Skeletal muscle tissue (tissue), 4 donors: ENCODE measurements around the gene AKAP14. TPM values are rescaled to one million over a fixed set of nuclear protein-coding genes. Genes with fewer than 3 reads are reported as not detected.

ENCODE experiments used
- H3K27ac ChIP-seq: one replicate; pipeline ENCODE4 v1.7.0; 2013; ENCODE audit warnings: mild to moderate bottlenecking, low read depth, low read length, inconsistent platforms
- H3K27me3 ChIP-seq, 3 donors: one replicate each; pipeline ENCODE4 v1.7.0; 2013; ENCODE audit warnings: low read length in 3 of 3; ENCODE audit not compliant: control insufficient read depth in 3 of 3, insufficient read depth in 3 of 3
- H3K36me3 ChIP-seq, 3 donors: one replicate each; pipeline ENCODE4 v1.7.0; 2013; ENCODE audit warnings: low read length in 3 of 3; ENCODE audit not compliant: control insufficient read depth in 3 of 3, insufficient read depth in 3 of 3
- H3K4me1 ChIP-seq, 3 donors: one replicate each; pipeline ENCODE4 v1.7.0; 2013; ENCODE audit warnings: low read length in 3 of 3, mild to moderate bottlenecking in 3 of 3; ENCODE audit not compliant: control insufficient read depth in 3 of 3, insufficient read depth in 3 of 3
- H3K4me3 ChIP-seq, 3 donors: one replicate each; pipeline ENCODE4 v1.7.0; 2013; ENCODE audit warnings: low read length in 3 of 3
- H3K9ac ChIP-seq, 3 donors: one replicate each; pipeline ENCODE4 v1.7.0; 2013; ENCODE audit warnings: low read length in 3 of 3, mild to moderate bottlenecking in 3 of 3, moderate library complexity in 2 of 3, low read depth in 1 of 3
- H3K9me3 ChIP-seq, 3 donors: one replicate each; pipeline ENCODE4 v1.7.0; 2013; ENCODE audit warnings: low read length in 3 of 3; ENCODE audit not compliant: control insufficient read depth in 3 of 3
- total RNA-seq: library from RNA; depleted of rRNA; stranded (reverse); fragments of >200 nt; gene quantifications from one replicate; pipeline ENCODE4 v1.2.3, GENCODE V29; 2014
- donor health status: Osteomylitis.

The AKAP14 gene
- total RNA-seq = not detected

DNA sequence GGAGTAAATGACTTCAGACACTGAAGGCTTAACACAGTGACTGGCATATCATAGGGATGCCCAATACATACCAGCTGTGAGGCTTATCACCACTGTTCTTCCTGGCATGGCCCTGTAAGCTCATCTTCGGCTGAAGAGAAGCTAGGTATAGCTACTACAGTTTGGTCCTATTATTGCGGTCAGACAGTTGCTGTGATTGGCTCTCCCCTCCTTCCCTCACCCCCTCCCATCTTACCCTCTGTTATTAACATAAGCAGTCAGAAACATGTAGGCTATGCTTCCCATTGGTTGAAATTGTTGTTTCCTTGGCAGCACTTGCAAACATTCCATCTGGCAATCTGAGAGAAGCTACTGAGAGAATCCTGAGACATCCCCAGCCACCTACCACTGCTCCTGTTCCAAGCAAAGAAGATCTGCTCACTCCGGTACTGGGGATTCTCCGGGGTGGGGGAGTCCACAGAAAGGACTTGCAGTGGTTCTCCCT lies at the start of gene AKAP14:
Gene AKAP14, plus strand, starts transcription at position 51 of the 484 bp plus-strand sequence. CDS start 7,331 bp downstream, outside the sequence.
- Histone ChIP-seq H3K4me1 (no peaks in the 10 kb centered on the region), H3K27me3 (peaks cover 0 to 2% (median 0%) of the 10 kb centered on the region in 3 donors), H3K4me3 (no peak within 1 kb of the TSS), H3K27ac (no peak within 1 kb of the TSS), H3K36me3 (no peaks in the 10 kb centered on the region), H3K9ac (no peak within 1 kb of the TSS), H3K9me3 (no peaks in the 10 kb centered on the region)

DNA sequence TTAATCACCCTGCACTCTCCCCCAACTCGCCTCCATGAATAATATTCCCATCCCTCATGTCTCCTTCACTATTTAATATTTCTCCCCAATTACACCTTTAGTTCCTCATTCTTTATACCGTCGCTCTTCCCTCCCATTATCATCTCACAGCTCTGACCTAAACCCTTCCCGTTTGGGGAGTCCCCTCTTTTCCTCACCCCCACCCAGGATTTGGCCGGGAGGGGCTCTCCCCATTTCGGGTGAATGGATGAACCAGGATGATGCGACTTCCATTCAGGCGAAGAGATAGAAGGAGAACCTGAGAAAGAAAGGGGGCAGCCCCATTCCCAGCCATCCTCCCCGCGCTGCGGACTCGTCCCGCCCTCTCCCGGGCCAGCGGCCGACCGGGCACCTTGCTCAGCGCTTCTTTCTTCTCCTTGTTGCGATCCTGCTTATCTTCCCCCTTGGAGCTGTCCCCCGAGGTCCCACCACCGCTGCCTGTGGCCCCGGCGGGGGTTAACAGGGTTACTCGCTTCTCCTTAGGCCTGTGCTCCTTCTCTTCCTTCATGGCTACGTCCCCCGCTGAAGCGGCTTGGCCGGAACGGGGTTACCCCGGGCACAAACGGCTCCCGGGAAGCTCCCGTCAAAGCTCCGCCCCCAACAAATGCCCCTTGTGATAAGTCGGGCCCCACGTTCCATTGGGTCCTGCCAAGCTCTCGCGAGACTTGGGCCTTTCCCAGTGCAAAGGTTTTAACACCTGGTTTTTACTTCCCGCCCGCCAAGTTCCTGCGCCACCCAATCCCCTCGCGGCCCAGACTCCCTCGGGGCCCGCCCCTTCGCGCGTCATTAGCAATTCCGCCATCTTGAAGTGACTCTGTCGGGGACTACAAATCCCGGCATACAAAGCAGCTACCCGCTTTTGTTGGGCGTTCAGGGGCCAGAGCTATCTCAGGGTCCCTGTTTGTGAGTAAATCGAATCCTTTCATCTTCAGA lies 43.0 kb upstream of the AKAP14 start, which contains the start of gene UPF3B:
Gene UPF3B, minus strand, starts transcription at position 582 of the 972 bp plus-strand sequence. Its CDS starts 35 bp downstream, at position 547.
- H3K27me3 ChIP-seq = no peaks in the 10 kb centered on the region
- no peaks in the 10 kb centered on the region for H3K4me1 ChIP-seq
- peak within 1 kb of the TSS; percentile 81 to 85 (median 82) for H3K4me3 ChIP-seq
- no peaks in the 10 kb centered on the region for H3K36me3 ChIP-seq
- no peaks in the 10 kb centered on the region for H3K9me3 ChIP-seq
- H3K9ac ChIP-seq = peak within 1 kb of the TSS; percentile 80 to 87 (median 87)
- H3K27ac ChIP-seq = peak within 1 kb of the TSS; percentile 87

- H3K27ac ChIP-seq = peak overlapping the region; percentile 87
- no peaks in the 10 kb centered on the region for H3K27me3 ChIP-seq
- H3K4me3 ChIP-seq = peak overlapping the region; percentile 48 to 85 (median 81)
- H3K9me3 ChIP-seq = no peaks in the 10 kb centered on the region
- peak overlapping the region; percentile 64 to 80 (median 78) for H3K9ac ChIP-seq
- H3K4me1 ChIP-seq = no peaks in the 10 kb centered on the region
- H3K36me3 ChIP-seq = no peaks in the 10 kb centered on the region
Observed at GRCh38 chrX:119853444-119853843, 42.2 kb upstream of the AKAP14 start.

- Histone ChIP-seq H3K9ac (peak overlapping the region; percentile 94 to 97 (median 95)), H3K36me3 (no peaks in the 10 kb centered on the region), H3K27me3 (no peaks in the 10 kb centered on the region), H3K4me3 (peak overlapping the region; percentile 85 to 89 (median 87)), H3K9me3 (no peaks in the 10 kb centered on the region), H3K4me1 (peaks cover 7 to 18% (median 11%) of the 10 kb centered on the region in 3 donors), H3K27ac (peak overlapping the region; percentile 96)
Observed at GRCh38 chrX:119870626-119871131, 25.0 kb upstream of the AKAP14 start.

DNA sequence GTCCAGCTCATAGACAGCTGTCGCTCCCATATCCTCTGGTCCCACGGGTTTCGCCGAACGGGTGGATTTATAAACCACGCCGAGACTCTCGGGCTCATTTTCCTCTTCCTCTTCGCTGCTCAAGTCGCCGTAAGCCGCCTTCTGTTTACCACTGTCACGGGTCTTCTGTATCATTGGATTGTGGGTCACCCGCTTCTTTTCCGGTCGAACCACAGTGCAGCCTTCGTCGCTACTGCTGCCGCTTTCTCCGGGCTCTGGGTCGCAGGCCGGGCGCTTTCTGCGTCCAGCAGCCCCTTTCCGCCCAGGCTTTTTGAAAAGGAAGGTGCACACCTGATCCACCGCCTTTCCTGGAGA lies 24.5 kb upstream of the AKAP14 start:
- H3K4me3 ChIP-seq = peak overlapping the region; percentile 85 to 89 (median 87)
- no peaks in the 10 kb centered on the region for H3K27me3 ChIP-seq
- H3K4me1 ChIP-seq = peaks cover 7 to 18% (median 11%) of the 10 kb centered on the region in 3 donors
- no peaks in the 10 kb centered on the region for H3K36me3 ChIP-seq
- peak overlapping the region; percentile 96 for H3K27ac ChIP-seq
- peak overlapping the region; percentile 94 to 97 (median 95) for H3K9ac ChIP-seq
- no peaks in the 10 kb centered on the region for H3K9me3 ChIP-seq

GRCh38 chrX:119871599-119872395 lies 23.9 kb upstream of the AKAP14 start, which contains the start of the genes NDUFA1 and RNF113A:
Gene NDUFA1 (plus strand): TSS chrX:119871832. CDS start chrX:119871912, 80 bp downstream.
Gene RNF113A (minus strand): TSS chrX:119871733. CDS start chrX:119871613, 120 bp downstream.
- Histone ChIP-seq H3K9ac (peak within 1 kb of the TSS; percentile 94 to 97 (median 95)), H3K27me3 (no peaks in the 10 kb centered on the region), H3K9me3 (no peaks in the 10 kb centered on the region), H3K27ac (peak within 1 kb of the TSS; percentile 96), H3K4me1 (peaks cover 7 to 18% (median 11%) of the 10 kb centered on the region in 3 donors), H3K4me3 (peak within 1 kb of the TSS; percentile 85 to 89 (median 87)), H3K36me3 (no peaks in the 10 kb centered on the region)

GRCh38 chrX:119878740-119879139 lies 17.0 kb upstream of the AKAP14 start:
- Histone ChIP-seq H3K9me3 (no peaks in the 10 kb centered on the region), H3K4me1 (no peaks in the 10 kb centered on the region), H3K4me3 (no peak overlapping the region), H3K36me3 (peaks cover 0 to 3% (median 0%) of the 10 kb centered on the region in 3 donors), H3K27ac (no peak overlapping the region), H3K9ac (no peak overlapping the region), H3K27me3 (no peaks in the 10 kb centered on the region)

GRCh38 chrX:119880076-119880475 lies 15.6 kb upstream of the AKAP14 start:
- H3K9me3 ChIP-seq = no peaks in the 10 kb centered on the region
- no peak overlapping the region for H3K27ac ChIP-seq

More at GRCh38 chrX:119880076-119880475, 15.6 kb upstream of the AKAP14 start:
- Histone ChIP-seq H3K9ac (no peak overlapping the region), H3K27me3 (no peaks in the 10 kb centered on the region), H3K4me1 (no peaks in the 10 kb centered on the region), H3K4me3 (no peak overlapping the region), H3K36me3 (peaks cover 0 to 3% (median 0%) of the 10 kb centered on the region in 3 donors)
